Measurements from ENCODE around the gene CRELD1.

Gene CRELD1

DNA sequence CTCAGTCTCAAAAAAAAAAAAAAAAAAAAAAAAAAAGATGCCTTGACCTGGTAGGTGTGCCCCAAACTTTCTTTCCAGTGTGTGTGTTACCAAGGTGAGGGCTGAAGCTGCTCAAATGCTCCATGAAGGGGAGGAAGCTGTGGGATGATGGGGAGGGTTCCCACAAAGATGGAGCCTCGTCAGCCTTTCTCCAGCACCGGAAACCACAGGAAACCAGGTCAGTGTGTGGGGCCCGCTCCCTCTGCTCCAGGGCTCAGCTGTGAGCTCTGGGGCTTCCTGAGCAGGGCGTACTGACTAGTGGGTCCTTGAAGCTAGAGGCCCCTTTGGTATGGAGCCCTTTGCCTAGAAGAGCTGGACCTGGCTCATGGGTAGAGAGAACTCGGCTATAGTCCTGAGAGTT lies 31.7 kb upstream of the CRELD1 start:
- no peak for TF ChIP-seq GATA2 (IDR thresholded peaks at IDR 0.05; ENCODE audit: low read depth, low read length)
- TF ChIP-seq GATA3 (IDR thresholded peaks at IDR 0.05; ENCODE audit: low read depth, low read length) = no peak

DNA sequence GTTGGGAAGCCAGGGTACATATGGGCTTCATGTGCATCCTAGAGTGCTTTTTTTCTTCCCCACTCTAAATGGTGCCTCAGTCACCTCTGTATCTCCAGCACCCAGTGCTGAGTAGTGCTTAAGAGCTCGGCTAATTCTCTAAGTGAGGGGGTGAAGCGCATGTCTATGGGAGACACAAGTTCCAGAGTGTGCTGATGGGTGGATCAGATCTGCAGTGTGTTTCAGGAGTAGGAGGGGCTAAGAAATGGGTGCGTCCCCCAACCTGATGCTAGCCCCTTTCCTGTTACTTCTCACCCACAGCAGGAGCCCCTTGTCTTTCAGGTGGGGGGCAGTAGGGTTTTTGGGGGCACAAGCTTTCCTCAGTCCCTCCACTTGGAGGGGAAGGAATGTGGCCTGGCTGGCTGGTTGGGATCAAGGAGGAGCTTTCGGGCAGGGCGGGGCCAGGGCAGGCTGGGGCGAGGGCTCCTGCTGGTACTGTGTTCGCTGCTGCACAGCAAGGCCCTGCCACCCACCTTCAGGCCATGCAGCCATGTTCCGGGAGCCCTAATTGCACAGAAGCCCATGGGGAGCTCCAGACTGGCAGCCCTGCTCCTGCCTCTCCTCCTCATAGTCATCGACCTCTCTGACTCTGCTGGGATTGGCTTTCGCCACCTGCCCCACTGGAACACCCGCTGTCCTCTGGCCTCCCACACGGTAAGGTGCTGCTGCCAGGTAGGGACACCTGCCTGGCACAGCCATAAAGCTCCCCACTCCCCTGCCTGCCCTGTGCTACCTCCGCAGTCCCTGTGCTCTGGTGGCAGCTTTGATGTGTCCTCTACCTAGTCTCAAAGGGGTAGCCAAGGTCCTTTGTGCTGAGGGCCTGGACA lies 31.0 kb upstream of the CRELD1 start, which contains the start of gene IL17RE:
TSS of gene IL17RE (plus strand) at position 477 of the 866 bp plus-strand sequence. CDS start at position 562, 85 bp downstream.
- no peak for TF ChIP-seq GATA3 (IDR thresholded peaks at IDR 0.05; ENCODE audit: low read depth, low read length)
- TF ChIP-seq GATA2 (IDR thresholded peaks at IDR 0.05; ENCODE audit: low read depth, low read length) = no peak

DNA sequence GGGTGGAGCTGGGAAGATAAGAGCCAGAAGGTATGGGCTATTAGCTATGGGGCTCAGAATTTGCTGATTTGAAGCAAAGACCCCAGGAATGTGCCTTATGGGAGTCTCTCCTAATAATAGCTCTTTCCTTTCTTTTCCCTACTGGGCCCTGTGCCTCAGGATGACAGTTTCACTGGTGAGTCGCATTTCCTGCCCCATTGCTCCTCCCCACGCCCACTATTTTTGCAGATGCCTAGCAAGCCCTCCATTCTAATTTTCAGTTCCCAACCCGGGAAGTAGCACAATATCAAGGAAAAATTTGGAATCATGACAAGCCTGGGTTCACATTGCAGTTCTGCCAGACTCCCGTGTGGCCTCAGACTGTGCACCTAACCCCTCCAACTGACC lies 30.4 kb upstream of the CRELD1 start:
- TF ChIP-seq GATA3 (IDR thresholded peaks at IDR 0.05; ENCODE audit: low read depth, low read length) = no peak
- TF ChIP-seq GATA2 (IDR thresholded peaks at IDR 0.05; ENCODE audit: low read depth, low read length) = no peak

DNA sequence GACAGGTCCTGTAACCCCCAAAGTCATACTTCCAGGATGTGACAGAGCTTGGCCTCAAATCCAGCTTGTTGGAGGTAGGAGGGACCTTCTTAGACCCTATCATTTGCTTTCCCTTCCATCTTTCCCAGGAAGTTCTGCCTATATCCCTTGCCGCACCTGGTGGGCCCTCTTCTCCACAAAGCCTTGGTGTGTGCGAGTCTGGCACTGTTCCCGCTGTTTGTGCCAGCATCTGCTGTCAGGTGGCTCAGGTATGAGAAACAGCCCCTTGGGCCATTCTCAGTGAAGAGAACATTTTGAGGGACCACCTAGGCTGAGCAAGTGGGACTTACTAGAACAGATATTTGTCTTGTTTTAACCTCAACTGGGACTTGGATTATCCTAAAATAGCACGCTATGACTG lies 29.7 kb upstream of the CRELD1 start:
- TF ChIP-seq GATA2 (IDR thresholded peaks at IDR 0.05; ENCODE audit: low read depth, low read length) = no peak
- no peak for TF ChIP-seq GATA3 (IDR thresholded peaks at IDR 0.05; ENCODE audit: low read depth, low read length)

DNA sequence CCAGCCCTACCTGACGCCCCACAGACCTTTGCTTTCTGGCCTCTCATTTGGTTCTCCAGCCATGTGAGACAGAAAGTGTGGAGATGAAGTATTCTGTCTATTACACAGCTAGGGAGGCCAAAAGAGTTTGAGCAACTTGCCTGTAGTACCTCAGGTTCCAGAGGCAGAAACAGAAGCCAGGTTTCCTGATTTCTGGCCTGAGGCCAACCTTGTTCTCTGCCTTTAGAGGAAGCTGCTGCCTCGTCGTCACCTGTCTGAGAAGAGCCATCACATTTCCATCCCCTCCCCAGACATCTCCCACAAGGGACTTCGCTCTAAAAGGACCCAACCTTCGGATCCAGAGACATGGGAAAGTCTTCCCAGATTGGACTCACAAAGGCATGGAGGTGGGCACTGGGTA lies 27.2 kb upstream of the CRELD1 start:
- no peak for TF ChIP-seq GATA2 (IDR thresholded peaks at IDR 0.05; ENCODE audit: low read depth, low read length)
- no peak for TF ChIP-seq GATA3 (IDR thresholded peaks at IDR 0.05; ENCODE audit: low read depth, low read length)

DNA sequence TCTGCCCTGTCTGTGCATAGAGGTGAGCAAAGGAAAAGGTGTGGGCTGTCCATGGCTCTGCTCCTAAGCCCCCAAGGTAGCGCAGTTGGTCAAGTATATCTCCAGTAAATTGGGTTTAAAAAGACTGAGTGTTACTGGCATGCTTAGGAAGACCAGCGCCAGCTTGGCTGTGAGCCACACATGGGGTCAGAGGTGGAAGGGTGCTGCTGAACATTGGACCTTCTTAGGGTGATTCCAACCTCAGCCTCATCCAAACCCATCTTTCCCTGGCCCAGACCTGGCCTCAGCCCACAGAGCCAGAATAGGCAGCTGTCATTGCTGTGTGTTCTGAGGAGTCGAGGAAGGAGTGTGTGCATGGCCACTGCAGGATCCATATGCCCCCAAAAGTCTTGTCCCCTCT lies 25.3 kb upstream of the CRELD1 start:
- TF ChIP-seq GATA3 (IDR thresholded peaks at IDR 0.05; ENCODE audit: low read depth, low read length) (no peak), GATA2 (IDR thresholded peaks at IDR 0.05; ENCODE audit: low read depth, low read length) (no peak)

DNA sequence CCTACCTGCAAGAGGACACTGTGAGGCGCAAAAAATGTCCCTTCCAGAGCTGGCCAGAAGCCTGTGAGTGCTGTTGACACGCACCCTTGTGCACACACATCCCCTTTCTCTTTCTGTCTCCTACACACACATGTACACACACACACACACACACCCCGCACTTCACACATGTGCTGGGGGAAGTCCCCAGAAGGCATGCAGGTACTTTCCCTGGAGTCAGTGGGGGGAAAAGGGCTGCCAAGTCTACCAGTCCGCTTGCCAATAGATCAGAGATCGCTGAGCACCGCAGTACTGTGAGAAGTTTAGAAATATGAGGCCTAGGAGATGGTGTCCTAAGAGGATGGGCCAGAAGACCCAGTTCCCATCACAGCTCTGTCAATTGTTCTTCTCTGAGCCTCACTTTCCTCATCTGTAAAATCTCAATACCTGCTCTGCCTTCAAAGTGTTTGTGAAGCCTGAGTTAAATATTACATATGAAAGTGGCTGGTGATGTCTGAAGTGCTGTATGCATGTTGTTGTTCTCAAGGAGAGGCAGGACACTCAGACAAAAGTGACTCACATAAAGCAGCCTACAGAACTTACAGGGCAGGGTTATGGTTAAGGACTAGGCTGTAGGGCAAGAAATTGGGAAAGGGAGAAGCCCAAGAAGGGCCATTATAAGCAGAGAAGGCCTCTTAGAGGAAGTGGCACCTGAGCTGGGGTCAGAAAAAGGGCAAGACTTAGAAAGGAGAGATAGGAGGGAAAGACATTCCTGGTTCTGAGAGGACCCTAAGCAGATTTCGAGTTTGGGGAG lies 24.2 kb upstream of the CRELD1 start:
- TF ChIP-seq GATA3 (IDR thresholded peaks at IDR 0.05; ENCODE audit: low read depth, low read length) (no peak), GATA2 (IDR thresholded peaks at IDR 0.05; ENCODE audit: low read depth, low read length) (no peak)

DNA sequence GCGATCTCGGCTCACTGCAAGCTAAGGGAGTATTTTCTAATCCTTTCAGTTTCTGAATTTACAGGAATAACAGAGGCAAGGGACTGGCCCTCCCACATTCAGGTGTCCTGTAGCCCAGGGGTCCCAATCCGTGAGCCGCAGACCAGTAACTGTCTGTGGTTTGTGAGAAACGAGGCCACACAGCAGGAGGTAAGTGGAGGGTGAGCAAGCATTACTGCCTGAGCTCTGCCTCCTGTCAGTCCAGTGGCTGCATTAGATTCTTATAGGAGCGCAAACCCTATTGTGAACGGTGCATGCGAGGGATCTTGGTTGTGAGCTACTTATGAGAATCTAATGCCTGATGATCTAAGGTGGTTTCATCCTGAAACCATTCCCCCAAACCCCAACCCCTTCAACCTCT lies 21.8 kb upstream of the CRELD1 start:
- no peak for TF ChIP-seq GATA3 (IDR thresholded peaks at IDR 0.05; ENCODE audit: low read depth, low read length)
- TF ChIP-seq GATA2 (IDR thresholded peaks at IDR 0.05; ENCODE audit: low read depth, low read length) = no peak

DNA sequence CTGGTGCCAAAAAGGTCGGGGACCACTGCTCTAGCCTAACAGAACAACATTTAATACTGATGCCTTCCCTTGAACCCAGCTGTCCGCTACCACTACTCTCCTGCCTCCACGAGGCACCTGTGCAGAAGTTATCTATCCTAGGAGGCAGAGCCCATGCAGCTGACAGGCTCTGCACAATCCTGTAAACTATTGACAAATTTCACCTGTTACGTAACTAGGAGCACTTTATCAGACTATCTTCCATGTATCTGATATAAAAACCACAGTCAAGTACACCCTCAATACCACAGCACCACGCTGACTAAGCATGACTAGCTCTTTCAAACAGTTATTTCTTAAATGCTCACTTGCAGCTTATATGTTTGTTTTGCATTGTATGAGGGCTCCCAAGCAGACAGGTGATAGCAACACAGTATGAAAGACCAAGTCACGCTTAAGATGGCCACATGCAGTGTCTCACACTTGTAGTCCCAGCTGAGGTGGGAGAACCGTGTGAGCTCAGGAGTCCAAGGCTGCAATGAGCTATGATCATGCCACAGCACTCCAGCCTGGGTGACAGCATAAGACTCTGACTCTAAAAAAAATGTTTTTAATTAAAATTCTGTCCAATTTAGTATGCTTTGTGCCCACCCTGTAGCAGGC lies 21.2 kb upstream of the CRELD1 start:
- no peak for TF ChIP-seq GATA3 (IDR thresholded peaks at IDR 0.05; ENCODE audit: low read depth, low read length)
- no peak for TF ChIP-seq GATA2 (IDR thresholded peaks at IDR 0.05; ENCODE audit: low read depth, low read length)

DNA sequence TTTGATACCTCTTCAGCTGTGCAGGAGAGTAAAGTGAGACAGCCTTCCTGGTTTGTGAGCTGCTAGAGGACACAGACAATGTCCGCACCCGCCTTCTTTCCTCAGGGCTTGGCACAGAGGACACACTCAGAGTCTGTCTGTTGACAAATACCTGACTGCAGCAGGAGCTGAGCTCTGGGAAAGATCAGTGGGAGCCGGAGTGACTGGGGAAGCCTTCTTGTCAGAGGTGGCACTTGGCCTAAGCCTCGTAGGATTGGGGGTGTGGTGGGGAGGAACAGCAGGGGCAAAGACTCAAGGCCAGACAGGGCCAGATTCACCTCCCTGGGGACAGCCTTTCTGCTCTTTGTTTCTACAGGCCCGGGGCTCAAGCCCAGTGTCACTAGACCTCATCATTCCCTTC lies 20.0 kb upstream of the CRELD1 start:
- no peak for TF ChIP-seq GATA2 (IDR thresholded peaks at IDR 0.05; ENCODE audit: low read depth, low read length)

DNA sequence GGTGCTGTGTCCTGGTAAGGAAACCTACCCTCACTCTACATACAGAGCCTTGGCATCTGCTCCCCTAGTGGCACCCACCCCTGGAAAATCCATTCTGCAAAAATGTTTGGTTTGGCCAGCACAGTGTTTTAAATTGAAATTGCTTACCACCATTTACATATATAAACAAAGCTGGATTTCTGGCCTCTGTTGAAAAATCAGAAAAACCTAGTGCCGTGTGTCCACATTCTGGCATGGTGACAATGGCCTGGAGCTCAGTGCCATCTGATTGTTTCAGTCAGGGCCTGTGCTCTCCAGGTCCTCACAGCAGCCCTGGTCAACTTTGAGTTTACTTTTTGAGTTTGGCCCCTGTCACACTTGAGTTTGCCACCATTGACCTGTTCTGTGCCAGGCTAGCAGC lies 19.6 kb upstream of the CRELD1 start:
- TF ChIP-seq GATA3 (IDR thresholded peaks at IDR 0.05; ENCODE audit: low read depth, low read length) (no peak), GATA2 (IDR thresholded peaks at IDR 0.05; ENCODE audit: low read depth, low read length) (no peak)

DNA sequence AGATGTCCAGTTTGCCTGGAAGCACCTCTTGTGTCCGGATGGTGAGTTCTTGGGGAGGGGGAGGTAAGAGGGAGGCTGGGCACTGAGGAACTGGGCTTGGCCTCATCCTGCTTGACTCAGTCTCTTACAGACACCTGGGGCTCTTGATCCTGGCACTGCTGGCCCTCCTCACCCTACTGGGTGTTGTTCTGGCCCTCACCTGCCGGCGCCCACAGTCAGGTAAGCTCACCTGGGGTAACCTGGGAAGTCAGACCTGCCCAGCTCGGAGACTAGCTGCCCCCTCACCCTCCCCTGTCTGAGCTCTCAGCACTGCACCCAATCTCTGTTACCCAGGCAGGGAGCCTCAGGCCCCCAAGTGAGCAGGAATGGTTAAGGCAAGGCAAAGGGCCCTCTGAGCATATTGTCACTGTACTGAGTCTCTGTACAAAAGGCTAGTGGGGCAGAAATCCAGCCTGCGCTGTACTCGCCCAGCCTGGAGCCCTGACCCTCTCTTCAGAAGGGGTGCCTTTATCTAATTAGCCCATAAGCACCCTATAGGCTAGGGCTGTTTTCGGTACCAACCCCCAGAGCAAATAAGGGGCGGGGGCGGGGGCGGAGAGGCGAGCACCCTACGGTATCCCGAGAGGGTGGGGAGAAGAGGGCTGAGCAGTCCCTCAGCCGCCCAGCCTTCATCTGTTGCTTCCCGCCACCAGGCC lies 18.9 kb upstream of the CRELD1 start:
- TF ChIP-seq GATA3 (IDR thresholded peaks at IDR 0.05; ENCODE audit: low read depth, low read length) (no peak), GATA2 (IDR thresholded peaks at IDR 0.05; ENCODE audit: low read depth, low read length) (no peak)

DNA sequence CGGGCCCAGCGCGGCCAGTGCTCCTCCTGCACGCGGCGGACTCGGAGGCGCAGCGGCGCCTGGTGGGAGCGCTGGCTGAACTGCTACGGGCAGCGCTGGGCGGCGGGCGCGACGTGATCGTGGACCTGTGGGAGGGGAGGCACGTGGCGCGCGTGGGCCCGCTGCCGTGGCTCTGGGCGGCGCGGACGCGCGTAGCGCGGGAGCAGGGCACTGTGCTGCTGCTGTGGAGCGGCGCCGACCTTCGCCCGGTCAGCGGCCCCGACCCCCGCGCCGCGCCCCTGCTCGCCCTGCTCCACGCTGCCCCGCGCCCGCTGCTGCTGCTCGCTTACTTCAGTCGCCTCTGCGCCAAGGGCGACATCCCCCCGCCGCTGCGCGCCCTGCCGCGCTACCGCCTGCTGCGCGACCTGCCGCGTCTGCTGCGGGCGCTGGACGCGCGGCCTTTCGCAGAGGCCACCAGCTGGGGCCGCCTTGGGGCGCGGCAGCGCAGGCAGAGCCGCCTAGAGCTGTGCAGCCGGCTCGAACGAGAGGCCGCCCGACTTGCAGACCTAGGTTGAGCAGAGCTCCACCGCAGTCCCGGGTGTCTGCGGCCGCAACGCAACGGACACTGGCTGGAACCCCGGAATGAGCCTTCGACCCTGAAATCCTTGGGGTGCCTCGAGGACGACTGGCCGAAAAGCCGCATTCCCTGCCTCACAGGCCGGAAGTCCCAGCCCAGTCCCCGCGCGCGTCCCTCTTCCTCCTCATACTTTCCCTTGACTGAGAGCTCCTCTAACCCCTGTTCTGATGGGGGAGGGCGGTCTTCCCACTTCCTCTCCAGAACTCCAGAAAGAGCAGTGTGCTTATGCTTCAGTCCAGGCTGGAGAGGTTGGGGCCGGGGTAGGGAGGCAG lies 18.1 kb upstream of the CRELD1 start:
- TF ChIP-seq GATA2 (IDR thresholded peaks at IDR 0.05; ENCODE audit: low read depth, low read length) (no peak), GATA3 (IDR thresholded peaks at IDR 0.05; ENCODE audit: low read depth, low read length) (no peak)
